ENCODE data around the gene PHC3.

- TF ChIP-seq ESRRA (IDR thresholded peaks at IDR 0.05; ENCODE audit: borderline replicate concordance, low read length), result no peak
- no peak for TF ChIP-seq CTCF (IDR thresholded peaks at IDR 0.05)
- TF ChIP-seq NR3C1 (IDR thresholded peaks at IDR 0.05), result no peak
- no peak for TF ChIP-seq HEYL (CRISPR knock-in tag; IDR thresholded peaks at IDR 0.05)
- no peak for TF ChIP-seq MAX (IDR thresholded peaks at IDR 0.05)
- no peak for TF ChIP-seq HDAC2 (IDR thresholded peaks at IDR 0.05)
- no peak for TF ChIP-seq POLR2A (IDR thresholded peaks at IDR 0.05; ENCODE audit: low read length)
- no peak for TF ChIP-seq REST (IDR thresholded peaks at IDR 0.05)
- TF ChIP-seq RAD21 (conservative IDR thresholded peaks at IDR 0.05 in 1 of 2, IDR thresholded peaks at IDR 0.05 in 1 of 2), result no peak
- no peak for TF ChIP-seq RFX5 (IDR thresholded peaks at IDR 0.05)
- no peak for TF ChIP-seq EP300 (IDR thresholded peaks at IDR 0.05)
Measured at GRCh38 chr3:170196833-170197232, 15.3 kb upstream of the PHC3 start.

Data from A549 (cell line).